HEK293 (cell line): ENCODE data around the gene ITSN1.
A peak's percentile ranks its signal among the peaks of the same experiment; 100 is the strongest.

Experiments used
- CTCF ChIA-PET: fragments of 350-600 bp; formaldehyde crosslinking; extraction: SDS; loops from one replicate; lab custom pipeline; 2021; ENCODE audit warnings: antibody characterized with exemption; lab: Yijun Ruan, JAX
- POLR2A ChIA-PET: fragments of 300-600 bp; formaldehyde crosslinking; extraction: SDS; loops from one replicate; lab custom pipeline; 2020; ENCODE audit warnings: antibody characterized with exemption, inconsistent platforms; lab: Yijun Ruan, JAX
- H3K27ac ChIP-seq: fragments of 200-500 bp; sonication (Bioruptor generic); 2 replicates; pipeline ENCODE4 v1.5.1; 2014; ENCODE audit warnings: low read depth, low read length, control low read depth, inconsistent platforms; ENCODE audit errors: extremely low read depth
- H3K36me3 ChIP-seq, 2 experiments: fragments of 200-500 bp in 1 of 2; sonication (Bioruptor generic) in 1 of 2; 1 replicate in 1 of 2; 2 replicates in 1 of 2; pipeline ENCODE4 v1.5.1; 2014 to 2017; ENCODE audit warnings: inconsistent platforms in 2 of 2, low read length in 2 of 2; ENCODE audit not compliant: control insufficient read depth in 2 of 2, insufficient read depth in 1 of 2
- H3K4me1 ChIP-seq: fragments of 200-500 bp; sonication (Bioruptor generic); 2 replicates; pipeline ENCODE4 v1.5.1; 2014; ENCODE audit warnings: mild to moderate bottlenecking, low read length, inconsistent platforms; ENCODE audit not compliant: control insufficient read depth, insufficient read depth
- H3K4me3 ChIP-seq: 2 replicates; pipeline ENCODE4 v1.5.1; 2011; ENCODE audit warnings: low read depth, mild to moderate bottlenecking, control low read depth, low read length, moderate library complexity
- H3K9me3 ChIP-seq: fragments of 200-500 bp; sonication (Bioruptor generic); 2 replicates; pipeline ENCODE4 v1.5.1; 2014; ENCODE audit warnings: low read depth, low read length, inconsistent platforms; ENCODE audit not compliant: control insufficient read depth, insufficient read depth
- GFI1B ChIP-seq: fragments of 450-650 bp; formaldehyde crosslinking; IDR thresholded peaks from 2 replicates; pipeline ENCODE4 v1.5.1; 2016; ENCODE audit warnings: missing biosample characterization, missing genetic modification characterization
- KLF17 ChIP-seq: fragments of 450-650 bp; formaldehyde crosslinking; IDR thresholded peaks from 2 replicates; pipeline ENCODE4 v1.5.1; 2016; ENCODE audit warnings: missing biosample characterization, missing genetic modification characterization
- PRDM1 ChIP-seq: fragments of 450-650 bp; formaldehyde crosslinking; IDR thresholded peaks from 2 replicates; pipeline ENCODE4; 2016; ENCODE audit warnings: missing biosample characterization, missing genetic modification characterization
- RBAK ChIP-seq: fragments of 450-650 bp; formaldehyde crosslinking; IDR thresholded peaks from 2 replicates; pipeline ENCODE4 v1.5.1; 2016; ENCODE audit warnings: missing biosample characterization, missing genetic modification characterization
- TSHZ1 ChIP-seq: fragments of 450-650 bp; formaldehyde crosslinking; IDR thresholded peaks from 2 replicates; pipeline ENCODE4 v1.5.1; 2016; ENCODE audit warnings: missing biosample characterization, missing genetic modification characterization, borderline replicate concordance
- ZIC2 ChIP-seq: fragments of 450-650 bp; formaldehyde crosslinking; IDR thresholded peaks from 2 replicates; pipeline ENCODE4 v1.5.1; 2016; ENCODE audit warnings: missing biosample characterization, missing genetic modification characterization
- ZNF157 ChIP-seq: fragments of 450-650 bp; formaldehyde crosslinking; IDR thresholded peaks from 2 replicates; pipeline ENCODE4 v1.5.1; 2016; ENCODE audit warnings: missing biosample characterization, missing genetic modification characterization
- ZNF16 ChIP-seq: fragments of 450-650 bp; formaldehyde crosslinking; IDR thresholded peaks from 2 replicates; pipeline ENCODE4 v1.5.1; 2016; ENCODE audit warnings: low read depth, missing biosample characterization, missing genetic modification characterization
- ZNF350 ChIP-seq: fragments of 450-650 bp; formaldehyde crosslinking; IDR thresholded peaks from 2 replicates; pipeline ENCODE4 v1.5.0; 2017; ENCODE audit warnings: missing biosample characterization, mild to moderate bottlenecking, missing genetic modification characterization
- ZNF366 ChIP-seq: fragments of 450-650 bp; formaldehyde crosslinking; conservative IDR thresholded peaks from 2 replicates; pipeline ENCODE4 v1.5.1; 2016; ENCODE audit warnings: missing biosample characterization, missing genetic modification characterization
- ZNF501 ChIP-seq: fragments of 450-650 bp; formaldehyde crosslinking; IDR thresholded peaks from 2 replicates; pipeline ENCODE4 v1.5.1; 2016; ENCODE audit warnings: missing biosample characterization, missing genetic modification characterization
- ZNF510 ChIP-seq: fragments of 450-650 bp; formaldehyde crosslinking; IDR thresholded peaks from 2 replicates; pipeline ENCODE4 v1.5.1; 2018; ENCODE audit warnings: mild to moderate bottlenecking, missing genetic modification characterization, missing biosample characterization; ENCODE audit not compliant: insufficient replicate concordance
- ZNF555 ChIP-seq: fragments of 450-650 bp; formaldehyde crosslinking; conservative IDR thresholded peaks from 2 replicates; pipeline ENCODE4 v1.5.1; 2017; ENCODE audit warnings: missing biosample characterization, mild to moderate bottlenecking, missing genetic modification characterization, inconsistent platforms
- ZNF571 ChIP-seq: fragments of 450-650 bp; formaldehyde crosslinking; IDR thresholded peaks from 2 replicates; pipeline ENCODE4 v1.5.0; 2017; ENCODE audit warnings: missing biosample characterization, missing genetic modification characterization
- ZNF585B ChIP-seq: fragments of 450-650 bp; formaldehyde crosslinking; IDR thresholded peaks from 2 replicates; pipeline ENCODE4 v1.5.1; 2016; ENCODE audit warnings: missing biosample characterization, missing genetic modification characterization
- ZNF837 ChIP-seq: fragments of 450-650 bp; formaldehyde crosslinking; IDR thresholded peaks from 2 replicates; pipeline ENCODE4 v1.5.1; 2016; ENCODE audit warnings: missing biosample characterization, missing genetic modification characterization
- ZSCAN16 ChIP-seq: fragments of 450-650 bp; formaldehyde crosslinking; IDR thresholded peaks from 2 replicates; pipeline ENCODE4 v1.5.1; 2016; ENCODE audit warnings: missing biosample characterization, missing genetic modification characterization
- TF ChIP-seq, protein P1 (sequence below): fragments of 450-650 bp; formaldehyde crosslinking; IDR thresholded peaks from 2 replicates; pipeline ENCODE4 v1.5.1; 2016; ENCODE audit warnings: missing biosample characterization, missing genetic modification characterization

The ITSN1 gene

GRCh38 chr21:33849834-33850233 is 207.5 kb downstream of the ITSN1 start:
- Histone ChIP-seq H3K4me1 (peaks cover 4% of the 10 kb centered on the region; the same call in 1 of the 2 replicates), H3K36me3 (no peaks in the 10 kb centered on the region), H3K4me3 (no peak overlapping the region), H3K27ac (no peak overlapping the region), H3K9me3 (no peaks in the 10 kb centered on the region)
- TF ChIP-seq RBAK (tag by site-specific recombination) (no peak), ZNF16 (tag by site-specific recombination) (no peak), ZNF157 (no peak), ZNF501 (tag by site-specific recombination) (no peak), ZNF585B (tag by site-specific recombination) (no peak), GFI1B (tag by site-specific recombination) (no peak), ZNF837 (tag by site-specific recombination) (no peak), ZNF366 (no peak), ZSCAN16 (no peak), PRDM1 (no peak)
- TF ChIP-seq, protein P1, sequence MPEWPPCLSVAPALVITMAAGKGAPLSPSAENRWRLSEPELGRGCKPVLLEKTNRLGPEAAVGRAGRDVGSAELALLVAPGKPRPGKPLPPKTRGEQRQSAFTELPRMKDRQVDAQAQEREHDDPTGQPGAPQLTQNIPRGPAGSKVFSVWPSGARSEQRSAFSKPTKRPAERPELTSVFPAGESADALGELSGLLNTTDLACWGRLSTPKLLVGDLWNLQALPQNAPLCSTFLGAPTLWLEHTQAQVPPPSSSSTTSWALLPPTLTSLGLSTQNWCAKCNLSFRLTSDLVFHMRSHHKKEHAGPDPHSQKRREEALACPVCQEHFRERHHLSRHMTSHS (tag by site-specific recombination), result no peak
- ChIA-PET POLR2A (no interaction called here), CTCF (interaction anchor here (0.7 to 1.7 kb wide), 2 partner anchors 12 to 62 kb away, joined by 3 to 10 read pairs; no protein-coding TSS in a partner anchor)

DNA sequence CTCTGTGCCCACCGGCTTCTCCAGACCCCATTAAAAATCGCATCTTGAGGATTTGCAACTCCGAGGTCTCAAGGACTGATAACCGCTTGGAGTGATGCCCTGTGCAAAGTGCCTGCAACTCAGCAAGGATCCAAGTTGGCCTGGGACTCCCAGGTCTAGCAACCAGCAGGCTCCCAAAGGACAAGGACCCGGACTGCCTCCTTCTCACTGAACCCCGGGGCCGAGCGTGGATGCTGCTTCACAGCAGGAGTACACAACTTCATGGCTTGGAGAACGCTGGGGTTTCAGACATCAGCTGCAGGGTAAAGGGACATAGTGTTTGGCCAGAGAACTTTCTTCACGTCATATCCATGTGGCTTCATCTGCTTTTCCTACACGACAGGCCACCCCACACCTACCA is 208.1 kb downstream of the ITSN1 start:
- POLR2A ChIA-PET, result no interaction called here
- CTCF ChIA-PET, result interaction anchor here (0.7 kb wide), 1 partner anchor 12 kb away, joined by 3 read pairs; no protein-coding TSS in a partner anchor

GRCh38 chr21:33850985-33851384 is 208.7 kb downstream of the ITSN1 start:
- TF ChIP-seq ZNF571 (tag by site-specific recombination) (no peak), TSHZ1 (tag by site-specific recombination) (no peak), KLF17 (tag by site-specific recombination) (no peak), ZNF510 (tag by site-specific recombination) (no peak), ZNF555 (tag by site-specific recombination) (no peak), ZNF501 (tag by site-specific recombination) (no peak)
- Histone ChIP-seq H3K27ac (no peak overlapping the region), H3K9me3 (no peaks in the 10 kb centered on the region), H3K36me3 (no peaks in the 10 kb centered on the region), H3K4me1 (peaks cover 4% of the 10 kb centered on the region; the same call in 1 of the 2 replicates), H3K4me3 (no peak overlapping the region)
- POLR2A ChIA-PET, result no interaction called here
- CTCF ChIA-PET, result no interaction called here

More for the DNA sequence above, 208.1 kb downstream of the ITSN1 start:
- H3K4me1 ChIP-seq, result peaks cover 4% of the 10 kb centered on the region; the same call in 1 of the 2 replicates
- H3K27ac ChIP-seq, result no peak overlapping the region
- no peaks in the 10 kb centered on the region for H3K36me3 ChIP-seq
- TF ChIP-seq ZNF350 (tag by site-specific recombination) (no peak), ZIC2 (tag by site-specific recombination) (peak; percentile 52)
- TF ChIP-seq, all 188 proteins: peak for 1
- Histone ChIP-seq H3K4me3 (no peak overlapping the region), H3K9me3 (no peaks in the 10 kb centered on the region)
